Liver (tissue), 9 donors: ENCODE results near the gene LRP11. TPM values are rescaled to one million over a fixed set of nuclear protein-coding genes. Genes with fewer than 3 reads are reported as not detected.

Experiments
- DNase-seq: peaks from one replicate; pipeline ENCODE4 v3.0.0-alpha.2; 2017; ENCODE audit warnings: low spot score
- H3K27ac ChIP-seq, 2 donors: one replicate each; pipeline ENCODE4 v1.7.0; 2013; ENCODE audit warnings: inconsistent platforms in 2 of 2, low read length in 2 of 2, control low read depth in 1 of 2, low read depth in 1 of 2, mild to moderate bottlenecking in 1 of 2
- H3K27me3 ChIP-seq, 4 donors: one replicate each; pipeline versions ENCODE4 v1.6.1 to v1.7.0; 2013; ENCODE audit warnings: low read length in 3 of 4, inconsistent platforms in 1 of 4, mild to moderate bottlenecking in 1 of 4, moderate library complexity in 1 of 4; ENCODE audit not compliant: control insufficient read depth in 4 of 4, insufficient read depth in 4 of 4
- H3K36me3 ChIP-seq, 4 donors: one replicate each; pipeline versions ENCODE4 v1.6.1 to v1.7.0; 2013; ENCODE audit warnings: low read length in 3 of 4, mild to moderate bottlenecking in 3 of 4, low read depth in 1 of 4, moderate library complexity in 1 of 4; ENCODE audit not compliant: control insufficient read depth in 4 of 4, insufficient read depth in 3 of 4
- H3K4me1 ChIP-seq, 4 donors: one replicate each; pipeline versions ENCODE4 v1.6.1 to v1.7.0; 2013; ENCODE audit warnings: low read length in 3 of 4, mild to moderate bottlenecking in 3 of 4, moderate library complexity in 1 of 4; ENCODE audit not compliant: control insufficient read depth in 4 of 4, insufficient read depth in 4 of 4
- H3K4me3 ChIP-seq, 3 donors: one replicate each; pipeline versions ENCODE4 v1.6.1 to v1.7.0; 2013; ENCODE audit warnings: low read length in 3 of 3, control low read depth in 1 of 3, low read depth in 1 of 3, mild to moderate bottlenecking in 1 of 3
- H3K9ac ChIP-seq, 2 donors: one replicate each; pipeline ENCODE4 v1.7.0; 2013; ENCODE audit warnings: low read length in 2 of 2, mild to moderate bottlenecking in 2 of 2, moderate library complexity in 2 of 2, control low read depth in 1 of 2, low read depth in 1 of 2
- H3K9me3 ChIP-seq, 4 donors: one replicate each; pipeline versions ENCODE4 v1.6.1 to v1.7.0; 2013; ENCODE audit warnings: low read length in 3 of 4; ENCODE audit not compliant: control insufficient read depth in 4 of 4
- EGR1 ChIP-seq, 2 donors: IDR thresholded peaks; 2 replicates each; pipeline ENCODE4 v1.6.1; 2016 to 2018; ENCODE audit warnings: antibody characterized with exemption in 2 of 2, low read depth in 2 of 2
- FOXA1 ChIP-seq: IDR thresholded peaks from 2 replicates; pipeline ENCODE4 v1.6.1; 2016; ENCODE audit warnings: antibody characterized with exemption
- FOXA2 ChIP-seq: IDR thresholded peaks from 2 replicates; pipeline ENCODE4 v1.6.1; 2016; ENCODE audit warnings: antibody characterized with exemption
- HNF4A ChIP-seq, 2 donors: conservative IDR thresholded peaks; 2 replicates each; pipeline ENCODE4 v1.6.1; 2016; ENCODE audit warnings: antibody characterized with exemption in 2 of 2, mild to moderate bottlenecking in 2 of 2
- HNF4G ChIP-seq: IDR thresholded peaks from 2 replicates; pipeline ENCODE4 v1.6.1; 2016; ENCODE audit warnings: antibody characterized with exemption
- JUND ChIP-seq, 2 donors: IDR thresholded peaks; 2 replicates each; pipeline ENCODE4 v1.6.1; 2016; ENCODE audit warnings: antibody characterized with exemption in 2 of 2
- RAD21 ChIP-seq, 2 donors: IDR thresholded peaks; 2 replicates each; pipeline ENCODE4 v1.6.1; 2016; ENCODE audit warnings: antibody characterized with exemption in 2 of 2, mild to moderate bottlenecking in 2 of 2
- REST ChIP-seq: IDR thresholded peaks from 2 replicates; pipeline ENCODE4 v1.6.1; 2016; ENCODE audit warnings: antibody characterized with exemption, mild to moderate bottlenecking
- RXRA ChIP-seq, 2 donors: IDR thresholded peaks; 2 replicates each; pipeline ENCODE4 v1.6.1; 2017 to 2018; ENCODE audit warnings: antibody characterized with exemption in 2 of 2, mild to moderate bottlenecking in 1 of 2
- SP1 ChIP-seq: IDR thresholded peaks from 2 replicates; pipeline ENCODE4 v1.6.1; 2018; ENCODE audit warnings: antibody characterized with exemption, mild to moderate bottlenecking
- TAF1 ChIP-seq: conservative IDR thresholded peaks from 2 replicates; pipeline ENCODE4 v1.6.1; 2016; ENCODE audit warnings: antibody characterized with exemption, mild to moderate bottlenecking
- ZBTB33 ChIP-seq: IDR thresholded peaks from 2 replicates; pipeline ENCODE4 v1.6.1; 2016; ENCODE audit warnings: antibody characterized with exemption
- WGBS: extraction: QIAGEN DNeasy Blood & Tissue Kit; methylation state at CpG from one replicate; pipeline ENCODE4 v1.1.7; 2013; 5-methylcytosine and 5-hydroxymethylcytosine counted together
- polyA plus RNA-seq, 2 donors: library from polyadenylated mRNA; stranded (reverse) in 1 of 2; unstranded in 1 of 2; fragments of 200-250 nt in 1 of 2; fragments of >200 nt in 1 of 2; fragmentation: Nextera tagmentation in 1 of 2; extraction: Ambion mirVana in 1 of 2; gene quantifications; one replicate each; pipeline versions ENCODE4 v1.2.1 to v1.2.3, GENCODE V29; 2013 to 2015
- total RNA-seq, 2 donors: library from RNA; depleted of rRNA; stranded (reverse); fragments of >200 nt; gene quantifications; one replicate each; pipeline ENCODE4 v1.2.3, GENCODE V29; 2014
- TF ChIP-seq, protein P1 (sequence below): IDR thresholded peaks from 2 replicates; pipeline ENCODE4 v1.6.1; 2016; ENCODE audit warnings: antibody characterized with exemption
- TF ChIP-seq, protein P2 (sequence below): fragments of 150-350 bp; IDR thresholded peaks from 2 replicates; pipeline ENCODE4 v1.5.1; 2017; ENCODE audit warnings: improper control_type of control experiment, low read depth, low read length; ENCODE audit not compliant: missing input control
- donor health status: healthy.
- donor health status: healthy.
- donor health status: healthy.
- donor health status: healthy.
- donor health status: healthy.

Gene LRP11
- total and polyA plus RNA-seq, 4 donors = 3.4 to 13.3 (median 6.0) TPM

- Histone ChIP-seq H3K9ac (no peak overlapping the region), H3K27ac (no peak overlapping the region), H3K4me3 (no peak overlapping the region), H3K9me3 (no peaks in the 10 kb centered on the region), H3K27me3 (no peaks in the 10 kb centered on the region), H3K4me1 (no peaks in the 10 kb centered on the region), H3K36me3 (peaks cover 0 to 18% (median 10%) of the 10 kb centered on the region in 4 donors)
- DNase-seq = no peak
- WGBS = 99% methylated on average over 1 of the region's 1 CpG
- no peak for TF ChIP-seq RXRA (IDR thresholded peaks at IDR 0.05)
- no peak for TF ChIP-seq FOXA1
- no peak for TF ChIP-seq RAD21 (IDR thresholded peaks at IDR 0.05)
- no peak for TF ChIP-seq JUND (IDR thresholded peaks at IDR 0.05)
- TF ChIP-seq TAF1 = no peak
- TF ChIP-seq FOXA2 = no peak
- no peak for TF ChIP-seq HNF4G
- no peak for TF ChIP-seq EGR1 (IDR thresholded peaks at IDR 0.05; ENCODE audit: low read depth in 2 of 2)
- TF ChIP-seq, protein P1, sequence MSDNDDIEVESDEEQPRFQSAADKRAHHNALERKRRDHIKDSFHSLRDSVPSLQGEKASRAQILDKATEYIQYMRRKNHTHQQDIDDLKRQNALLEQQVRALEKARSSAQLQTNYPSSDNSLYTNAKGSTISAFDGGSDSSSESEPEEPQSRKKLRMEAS = no peak
- no peak for TF ChIP-seq ZBTB33
- no peak for TF ChIP-seq SP1
- no peak for TF ChIP-seq REST
- TF ChIP-seq, protein P2, sequence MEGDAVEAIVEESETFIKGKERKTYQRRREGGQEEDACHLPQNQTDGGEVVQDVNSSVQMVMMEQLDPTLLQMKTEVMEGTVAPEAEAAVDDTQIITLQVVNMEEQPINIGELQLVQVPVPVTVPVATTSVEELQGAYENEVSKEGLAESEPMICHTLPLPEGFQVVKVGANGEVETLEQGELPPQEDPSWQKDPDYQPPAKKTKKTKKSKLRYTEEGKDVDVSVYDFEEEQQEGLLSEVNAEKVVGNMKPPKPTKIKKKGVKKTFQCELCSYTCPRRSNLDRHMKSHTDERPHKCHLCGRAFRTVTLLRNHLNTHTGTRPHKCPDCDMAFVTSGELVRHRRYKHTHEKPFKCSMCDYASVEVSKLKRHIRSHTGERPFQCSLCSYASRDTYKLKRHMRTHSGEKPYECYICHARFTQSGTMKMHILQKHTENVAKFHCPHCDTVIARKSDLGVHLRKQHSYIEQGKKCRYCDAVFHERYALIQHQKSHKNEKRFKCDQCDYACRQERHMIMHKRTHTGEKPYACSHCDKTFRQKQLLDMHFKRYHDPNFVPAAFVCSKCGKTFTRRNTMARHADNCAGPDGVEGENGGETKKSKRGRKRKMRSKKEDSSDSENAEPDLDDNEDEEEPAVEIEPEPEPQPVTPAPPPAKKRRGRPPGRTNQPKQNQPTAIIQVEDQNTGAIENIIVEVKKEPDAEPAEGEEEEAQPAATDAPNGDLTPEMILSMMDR = no peak
- TF ChIP-seq HNF4A (conservative IDR thresholded peaks at IDR 0.05) = no peak
Measured at GRCh38 chr6:149777624-149778023, 86.5 kb downstream of the LRP11 start.

DNA sequence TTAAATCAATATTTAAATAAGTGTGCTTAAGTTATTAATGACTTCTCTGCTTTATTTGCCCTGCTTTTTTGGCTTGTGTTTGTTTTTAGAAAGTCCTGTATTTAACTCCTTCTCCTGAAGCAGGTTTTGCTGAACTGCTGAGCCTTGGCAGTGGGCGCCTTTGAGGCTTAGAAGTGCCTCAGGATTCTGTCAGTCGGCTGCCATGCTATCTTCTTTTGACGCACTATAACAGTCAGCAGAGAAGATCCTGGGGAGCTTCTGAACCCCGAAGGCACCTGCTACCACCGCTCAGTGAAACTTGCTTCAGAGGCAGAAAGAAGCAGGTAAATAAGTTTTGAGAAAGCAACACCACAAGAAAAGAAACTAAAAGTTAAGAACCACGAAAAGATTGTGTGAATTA lies 92.2 kb downstream of the LRP11 start:
- peaks cover 3 to 18% (median 12%) of the 10 kb centered on the region in 4 donors for H3K36me3 ChIP-seq
- 94% methylated on average over 6 of the region's 6 CpGs for WGBS
- no peak overlapping the region for H3K4me3 ChIP-seq
- no peaks in the 10 kb centered on the region for H3K9me3 ChIP-seq
- no peak overlapping the region for H3K9ac ChIP-seq
- H3K4me1 ChIP-seq = no peaks in the 10 kb centered on the region
- no peak overlapping the region for H3K27ac ChIP-seq
- no peak for DNase-seq
- no peaks in the 10 kb centered on the region for H3K27me3 ChIP-seq
- no peak for TF ChIP-seq FOXA2
- TF ChIP-seq, protein P2 = no peak
